ENCODE data around the gene PRKD2. TPM values are rescaled to one million over a fixed set of nuclear protein-coding genes. Genes with fewer than 3 reads are reported as not detected.

PRKD2 gene
- total and polyA plus RNA-seq, 2 experiments from 2014 or later, result 53.8 to 68.0 TPM

GRCh38 chr19:46659151-46660007, 57.5 kb downstream of the PRKD2 start (continued):
- TF ChIP-seq NANOG (IDR thresholded peaks at IDR 0.05; ENCODE audit: borderline replicate concordance) (no peak), POLR2AphosphoS5 (IDR thresholded peaks at IDR 0.05; ENCODE audit: low read depth) (no peak), CTCF (conservative IDR thresholded peaks at IDR 0.05; ENCODE audit: low read depth in 2 of 2) (no peak), EZH2phosphoT487 (IDR thresholded peaks at IDR 0.05; ENCODE audit: unreplicated experiment) (no peak)

GRCh38 chr19:46656541-46656940, 60.4 kb downstream of the PRKD2 start:
- H3K27me3 Mint-ChIP-seq (ENCODE audit: insufficient read depth, low read depth, poor library complexity), result peaks cover 29% of the 10 kb centered on the region
- H3K36me3 Mint-ChIP-seq (ENCODE audit: low read depth), result no peaks in the 10 kb centered on the region
- Histone ChIP-seq H3K4me3 (no peak overlapping the region), H3K27ac (ENCODE audit: low read depth) (no peak overlapping the region), H3K4me2 (no peak overlapping the region), H3K79me2 (replicated peaks; ENCODE audit: insufficient read depth) (no peaks in the 10 kb centered on the region), H3F3A (replicated peaks; ENCODE audit: low read depth) (peaks cover 11% of the 10 kb centered on the region), H3K4me1 (ENCODE audit: insufficient read depth) (peaks cover 28% of the 10 kb centered on the region), H3K27me3 (ENCODE audit: insufficient read depth) (peaks cover 30% of the 10 kb centered on the region), H3K9me2 (ENCODE audit: insufficient read depth) (no peaks in the 10 kb centered on the region), H2AFZ (no peak overlapping the region), H3K36me3 (ENCODE audit: insufficient read depth) (no peaks in the 10 kb centered on the region), H4K20me1 (replicated peaks; ENCODE audit: insufficient read depth) (no peaks in the 10 kb centered on the region)
- no peak overlapping the region; the same call in 2 of the 3 replicates for H3K4me3 Mint-ChIP-seq
- no peak overlapping the region for H3K27ac Mint-ChIP-seq
- DNase-seq (ENCODE audit: low spot score), result no peak
- peaks cover 28% of the 10 kb centered on the region for H3K4me1 Mint-ChIP-seq
- ATAC-seq, result no peak
- no peaks in the 10 kb centered on the region; the same call in 2 of the 3 replicates for H3K9me3 Mint-ChIP-seq
- no peak for TF ChIP-seq EZH2 (IDR thresholded peaks at IDR 0.05; ENCODE audit: low read depth, unreplicated experiment)
- TF ChIP-seq POLR2AphosphoS5 (IDR thresholded peaks at IDR 0.05; ENCODE audit: low read depth), result no peak
- no peak for TF ChIP-seq REST (IDR thresholded peaks at IDR 0.05; ENCODE audit: unreplicated experiment)
- TF ChIP-seq JUNB (IDR thresholded peaks at IDR 0.05; ENCODE audit: unreplicated experiment), result no peak
- no peak for TF ChIP-seq CREB1 (CRISPR knock-in tag; IDR thresholded peaks at IDR 0.05; ENCODE audit: low read depth)
- no peak for TF ChIP-seq ETS1 (IDR thresholded peaks at IDR 0.05)
- no peak for TF ChIP-seq ZNF114 (CRISPR knock-in tag; IDR thresholded peaks at IDR 0.05)
- TF ChIP-seq CTCF (conservative IDR thresholded peaks at IDR 0.05; ENCODE audit: low read depth in 2 of 2), result no peak
- TF ChIP-seq STAT1 (IDR thresholded peaks at IDR 0.05; ENCODE audit: unreplicated experiment), result no peak
